ENCODE data around the gene SIRPG. TPM values are rescaled to one million over a fixed set of nuclear protein-coding genes. Genes with fewer than 3 reads are reported as not detected.

Gene SIRPG
- total RNA-seq, 1 donor from 2014 or later = not detected

DNA sequence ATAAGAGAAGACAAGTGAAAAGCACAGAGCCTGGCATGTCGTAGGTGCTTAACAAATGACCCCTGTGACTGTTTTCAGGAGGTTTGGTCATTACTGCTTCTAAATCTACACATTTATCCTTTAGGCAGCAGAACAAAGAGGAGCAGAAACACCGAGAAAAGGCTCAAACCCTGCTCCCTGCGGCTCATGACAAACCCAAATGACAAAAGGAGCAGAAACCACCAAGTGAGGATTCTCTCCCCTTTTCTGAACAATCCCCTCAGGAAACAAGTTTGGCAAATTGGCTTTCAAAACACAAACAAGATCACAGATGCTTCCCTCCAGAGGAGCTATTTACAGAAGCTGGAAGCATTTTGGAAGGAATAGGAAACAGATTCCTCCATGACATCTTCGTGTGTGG lies 15.8 kb upstream of the SIRPG start:
- intact Hi-C loops (cut with DNase I) = no loop called here
- no peak for DNase-seq (ENCODE audit: extremely low spot score in 2 of 2)
- no peak overlapping the region for H3K4me3 ChIP-seq
- peak overlapping the region; percentile 27 for H3K27ac ChIP-seq
- H3K27me3 ChIP-seq = no peaks in the 10 kb centered on the region
- H3K36me3 ChIP-seq = no peaks in the 10 kb centered on the region
- no peaks in the 10 kb centered on the region for H3K4me1 ChIP-seq
- no peaks in the 10 kb centered on the region for H3K9me3 ChIP-seq
- TF ChIP-seq POLR2AphosphoS5 (IDR thresholded peaks at IDR 0.05; ENCODE audit: insufficient read depth in 1 of 2, low read depth in 1 of 2) = no peak

- Histone ChIP-seq H3K27me3 (no peaks in the 10 kb centered on the region), H3K4me3 (no peak overlapping the region), H3K4me1 (no peaks in the 10 kb centered on the region), H3K9me3 (no peaks in the 10 kb centered on the region), H3K27ac (no peak overlapping the region), H3K36me3 (no peaks in the 10 kb centered on the region)
- no peak for DNase-seq (ENCODE audit: extremely low spot score in 2 of 2)
- intact Hi-C loops (cut with DNase I) = no loop called here
- TF ChIP-seq POLR2AphosphoS5 (IDR thresholded peaks at IDR 0.05; ENCODE audit: insufficient read depth in 1 of 2, low read depth in 1 of 2) = no peak
- no peak for TF ChIP-seq POLR2A (IDR thresholded peaks at IDR 0.05)
- no peak for TF ChIP-seq CTCF (IDR thresholded peaks at IDR 0.05)
Observed at GRCh38 chr20:1672728-1673127, 15.1 kb upstream of the SIRPG start.

GRCh38 chr20:1671891-1672669 lies 14.5 kb upstream of the SIRPG start:
- intact Hi-C loops (cut with DNase I) = no loop called here
- no peaks in the 10 kb centered on the region for H3K9me3 ChIP-seq
- DNase-seq (ENCODE audit: extremely low spot score in 2 of 2) = no peak
- H3K27me3 ChIP-seq = no peaks in the 10 kb centered on the region
- H3K4me1 ChIP-seq = no peaks in the 10 kb centered on the region
- TF ChIP-seq POLR2A (IDR thresholded peaks at IDR 0.05) (no peak), CTCF (IDR thresholded peaks at IDR 0.05) (no peak), POLR2AphosphoS5 (IDR thresholded peaks at IDR 0.05; ENCODE audit: insufficient read depth in 1 of 2, low read depth in 1 of 2) (no peak)
- no peak overlapping the region for H3K27ac ChIP-seq
- no peak overlapping the region for H3K4me3 ChIP-seq
- H3K36me3 ChIP-seq = no peaks in the 10 kb centered on the region

DNA sequence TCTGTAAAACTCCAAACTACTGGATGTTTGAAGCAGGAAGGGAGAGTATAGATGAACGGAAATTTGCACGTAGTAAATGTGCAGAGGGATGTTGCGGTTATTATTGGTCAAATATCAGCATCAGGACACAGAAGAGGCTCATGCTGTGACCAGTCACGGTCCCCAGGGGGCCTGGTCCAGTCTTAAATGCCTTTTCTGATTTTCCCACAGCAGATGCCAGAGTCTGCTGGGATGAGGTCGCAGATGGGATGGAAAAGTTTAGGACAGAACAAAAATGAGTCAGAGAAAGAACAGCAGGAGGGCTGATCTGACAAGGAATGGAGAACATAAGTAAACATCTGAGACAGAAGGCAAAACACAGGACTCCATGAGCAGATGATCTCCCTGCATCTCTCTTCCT lies 11.7 kb upstream of the SIRPG start:
- intact Hi-C loops (cut with DNase I) = no loop called here
- no peak for DNase-seq (ENCODE audit: extremely low spot score in 2 of 2)
- no peaks in the 10 kb centered on the region for H3K36me3 ChIP-seq
- no peak overlapping the region for H3K4me3 ChIP-seq
- no peaks in the 10 kb centered on the region for H3K9me3 ChIP-seq
- TF ChIP-seq CTCF (IDR thresholded peaks at IDR 0.05) (no peak), POLR2A (IDR thresholded peaks at IDR 0.05) (no peak), POLR2AphosphoS5 (IDR thresholded peaks at IDR 0.05; ENCODE audit: insufficient read depth in 1 of 2, low read depth in 1 of 2) (no peak)
- no peak overlapping the region for H3K27ac ChIP-seq
- H3K4me1 ChIP-seq = no peaks in the 10 kb centered on the region
- H3K27me3 ChIP-seq = no peaks in the 10 kb centered on the region

GRCh38 chr20:1667502-1668085 lies 10.0 kb upstream of the SIRPG start:
- no peaks in the 10 kb centered on the region for H3K4me1 ChIP-seq
- intact Hi-C loops (cut with DNase I) = loop anchor here (1.0 kb wide), 1 partner anchor 36 kb away; no protein-coding TSS in a partner anchor
- no peak overlapping the region for H3K4me3 ChIP-seq
- TF ChIP-seq POLR2A (IDR thresholded peaks at IDR 0.05) = no peak
- no peak for TF ChIP-seq POLR2AphosphoS5 (IDR thresholded peaks at IDR 0.05; ENCODE audit: insufficient read depth in 1 of 2, low read depth in 1 of 2)
- TF ChIP-seq CTCF (IDR thresholded peaks at IDR 0.05) = no peak
- no peak overlapping the region for H3K27ac ChIP-seq
- H3K27me3 ChIP-seq = no peaks in the 10 kb centered on the region
- no peaks in the 10 kb centered on the region for H3K9me3 ChIP-seq
- DNase-seq (ENCODE audit: extremely low spot score in 2 of 2) = no peak
- no peaks in the 10 kb centered on the region for H3K36me3 ChIP-seq

All from vagina (tissue), 2 donors.